CD1c-positive myeloid dendritic cell (primary cell): ENCODE results near the gene PXMP2.

Experiments
- DNase-seq: peaks from one replicate; pipeline ENCODE4 v3.0.0-alpha.2; 2016; ENCODE audit errors: extremely low spot score

PXMP2 gene

DNA sequence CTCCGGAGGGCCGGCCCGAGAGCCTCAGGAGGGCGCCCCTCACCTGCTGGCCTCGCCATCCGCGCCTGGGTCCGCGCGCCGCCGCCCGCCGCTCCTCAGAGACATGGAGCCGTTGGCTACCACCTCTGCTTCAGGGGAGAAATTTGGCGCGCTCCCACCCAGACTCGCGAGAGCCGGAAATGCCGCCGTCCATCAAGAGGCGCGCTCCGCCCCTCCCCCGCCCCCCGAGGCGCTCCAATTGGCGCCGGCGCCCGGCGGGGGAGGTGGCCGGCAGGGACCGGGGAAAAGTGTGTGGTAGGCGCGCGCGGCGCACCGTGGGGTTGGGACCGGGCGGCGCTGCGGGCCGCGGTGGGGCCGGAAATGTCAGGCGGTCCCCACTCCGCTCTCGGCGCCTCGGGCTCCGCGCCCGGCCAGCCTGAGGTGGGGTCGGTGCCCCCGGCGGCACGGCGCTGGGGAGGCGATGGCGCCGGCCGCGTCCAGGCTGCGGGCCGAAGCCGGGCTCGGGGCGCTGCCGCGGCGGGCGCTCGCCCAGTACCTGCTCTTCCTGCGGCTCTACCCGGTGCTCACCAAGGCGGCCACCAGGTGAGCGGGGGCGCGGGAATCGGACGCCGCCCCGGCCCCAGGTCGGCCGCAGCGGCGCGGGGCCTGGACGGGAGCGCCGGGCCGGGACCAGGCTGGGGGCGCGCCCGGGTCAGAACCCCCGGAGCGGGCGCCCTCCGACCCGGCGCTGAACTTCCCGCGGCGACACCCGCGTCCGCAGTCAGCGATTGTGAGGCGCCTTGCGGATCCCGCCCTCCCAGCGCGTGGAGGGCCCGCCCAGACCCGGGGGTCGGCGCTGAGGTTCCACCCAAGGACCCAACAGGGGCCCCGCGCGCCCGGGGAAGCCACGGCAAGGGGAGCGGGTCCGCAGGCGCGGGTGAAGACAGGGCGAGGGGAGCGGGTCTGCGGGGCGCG is at the start of gene PXMP2, which contains the start of gene POLE:
Gene PXMP2, plus strand, starts transcription at position 377 of the 954 bp plus-strand sequence. Its CDS starts 84 bp downstream, at position 461.
Gene POLE, minus strand, starts transcription at position 132 of the 954 bp plus-strand sequence. Its CDS starts 27 bp downstream, at position 105.
- DNase-seq: peak; percentile 98

DNA sequence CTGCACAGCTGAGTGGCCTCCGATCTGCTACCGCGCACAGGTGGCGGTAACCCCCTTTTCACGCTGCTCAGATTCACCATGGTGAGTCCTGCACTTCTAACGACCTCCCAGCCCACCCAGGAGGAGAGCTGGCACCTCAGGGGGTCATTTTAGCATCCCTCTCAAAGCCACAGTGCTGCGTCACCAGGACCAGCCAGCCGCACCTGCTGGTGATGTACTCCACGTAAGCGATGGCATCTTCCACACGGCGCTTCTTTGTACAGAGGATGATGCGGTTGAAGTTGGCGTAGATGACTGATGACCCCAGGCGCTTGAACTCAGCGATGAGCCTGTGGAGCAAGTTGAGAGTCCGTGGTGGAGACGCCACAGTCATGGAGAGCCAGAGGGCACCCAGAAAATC is 49.6 kb upstream of the PXMP2 start:
- DNase-seq: no peak

GRCh38 chr12:132638541-132639408 is 48.6 kb upstream of the PXMP2 start:
- DNase-seq: no peak

DNA sequence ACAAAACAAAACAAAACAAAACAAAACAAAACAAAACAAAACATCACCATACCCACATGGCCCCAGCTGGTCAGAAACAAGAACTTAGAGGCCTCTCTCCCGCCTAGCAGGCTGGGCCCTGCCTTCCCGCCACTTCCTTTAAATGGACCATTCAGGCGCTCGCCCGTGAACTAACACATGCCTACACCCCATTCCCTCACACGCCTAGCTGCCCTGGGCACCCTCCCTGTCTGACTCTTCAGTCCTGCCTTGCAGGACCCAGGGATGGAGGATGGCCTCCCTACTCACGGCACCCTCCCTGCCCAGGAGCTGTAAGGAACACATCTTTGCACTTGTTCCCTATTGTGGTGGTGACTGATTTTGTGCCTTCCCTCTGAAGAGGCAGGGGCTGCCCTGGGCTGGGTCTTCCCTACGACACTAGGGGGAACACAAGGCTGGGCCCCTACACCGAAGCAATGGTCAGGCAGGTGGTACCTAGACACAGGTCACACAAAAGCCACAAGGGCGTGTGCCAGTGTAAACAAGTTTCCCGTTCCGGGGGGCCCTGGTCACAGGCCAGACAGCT is 47.3 kb upstream of the PXMP2 start:
- DNase-seq: no peak

GRCh38 chr12:132640936-132641335 is 46.5 kb upstream of the PXMP2 start:
- no peak for DNase-seq

DNA sequence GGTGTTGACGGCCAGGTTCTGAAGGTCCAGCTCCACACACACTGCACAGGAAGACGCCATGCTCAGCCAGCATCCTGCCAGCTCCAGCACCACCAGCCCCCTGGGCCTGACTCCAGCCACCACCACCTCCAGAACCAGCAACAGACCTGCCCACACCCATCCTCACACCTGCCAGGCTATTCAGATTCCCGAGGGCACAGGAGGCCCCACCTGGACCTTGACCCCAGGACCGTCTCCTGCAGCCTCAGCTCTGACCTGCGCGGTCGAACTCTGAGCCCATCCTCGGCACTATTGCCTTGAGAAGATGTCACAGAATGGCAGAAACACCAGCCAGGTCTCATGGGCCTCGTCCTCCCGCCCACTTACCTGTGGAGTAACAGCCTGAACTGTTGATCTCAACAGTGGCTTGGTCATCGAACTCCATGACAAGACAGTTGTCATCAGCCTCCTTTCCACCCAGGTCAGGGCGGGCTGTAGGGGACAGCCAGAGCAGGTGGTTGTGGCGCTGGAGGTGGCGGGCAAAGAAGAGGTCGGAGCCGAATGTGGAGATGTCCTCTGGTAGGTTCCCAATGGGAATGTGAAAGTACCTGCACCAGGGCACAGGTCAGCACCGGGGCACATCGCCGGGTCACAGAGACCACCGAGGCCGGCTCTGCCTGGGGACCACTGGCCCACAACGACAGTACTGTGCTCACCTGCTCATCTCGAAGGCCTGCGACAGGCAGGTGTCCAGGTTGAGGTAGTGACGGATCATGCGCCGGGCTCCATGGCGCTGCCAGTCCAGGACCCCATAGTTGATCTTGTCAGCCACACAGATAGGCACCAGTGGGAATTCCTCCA is 45.4 kb upstream of the PXMP2 start:
- no peak for DNase-seq

GRCh38 chr12:132642846-132643835 is 44.2 kb upstream of the PXMP2 start:
- no peak for DNase-seq

DNA sequence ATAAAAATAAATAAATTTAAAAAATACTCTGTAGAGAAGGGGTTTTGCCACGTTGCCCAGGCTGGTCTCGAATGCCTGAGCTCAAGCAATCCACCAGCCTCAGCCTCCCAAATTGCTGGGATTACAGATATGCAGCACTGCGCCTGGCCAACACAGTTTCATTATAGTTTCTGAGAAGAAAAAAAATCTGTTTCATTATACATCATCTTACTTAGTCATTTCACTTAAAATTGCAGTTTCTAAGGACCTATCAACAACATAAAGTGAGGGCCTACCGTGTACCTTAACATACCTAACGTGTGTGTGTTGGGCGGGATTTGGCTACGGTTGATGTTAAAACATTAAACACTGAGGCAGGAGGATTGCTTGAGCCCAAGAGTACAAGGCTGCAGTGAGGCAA is 40.5 kb upstream of the PXMP2 start:
- DNase-seq: no peak

DNA sequence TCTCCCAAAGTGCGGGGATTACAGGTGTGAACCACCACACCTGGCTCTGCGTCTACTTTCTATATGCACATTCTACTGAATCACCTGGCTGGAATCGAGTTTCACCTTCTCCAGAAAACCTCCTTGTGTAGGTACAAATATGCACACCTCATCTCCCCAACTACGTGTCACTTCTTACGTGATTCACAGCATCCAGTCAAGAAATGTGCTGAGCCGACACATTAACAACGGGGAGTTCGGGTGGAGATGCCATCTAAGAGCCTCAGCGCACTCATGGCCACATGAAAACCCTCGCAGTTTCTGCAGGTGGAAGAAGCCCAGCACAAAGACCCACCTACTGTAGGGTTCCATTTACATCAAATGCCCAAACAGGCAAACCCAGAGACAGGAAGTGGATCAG is 39.5 kb upstream of the PXMP2 start:
- no peak for DNase-seq

DNA sequence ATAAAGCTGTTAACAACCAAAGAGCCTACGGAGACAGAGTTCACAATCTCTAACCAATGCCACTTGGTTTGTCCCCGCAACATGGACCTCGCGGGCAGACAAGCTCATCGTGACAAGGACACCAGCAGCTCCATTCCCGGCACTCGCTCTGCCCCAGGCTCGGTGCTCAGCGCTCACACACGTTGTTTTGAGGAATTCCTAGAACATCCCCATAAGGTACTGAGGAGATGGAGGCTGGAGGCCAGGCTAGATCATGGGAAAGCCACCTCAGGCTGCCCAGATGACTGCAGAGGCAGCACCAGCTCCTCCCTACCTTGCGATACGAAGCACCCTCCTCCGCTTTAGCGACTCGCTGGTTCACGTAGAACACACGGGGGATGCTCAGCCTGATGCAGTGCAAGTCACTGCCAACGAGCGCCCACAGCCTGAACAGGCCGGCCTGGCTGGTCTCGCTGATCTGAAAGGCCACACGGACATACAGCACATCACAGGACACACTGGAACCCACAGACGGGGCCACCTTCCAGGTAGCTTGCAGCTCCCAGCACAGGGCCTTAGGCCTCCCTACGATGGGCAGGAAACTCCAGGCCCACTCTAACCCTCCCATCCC is 38.7 kb upstream of the PXMP2 start:
- DNase-seq: no peak

GRCh38 chr12:132649226-132649945 is 38.0 kb upstream of the PXMP2 start:
- no peak for DNase-seq

- no peak for DNase-seq
Observed at GRCh38 chr12:132651444-132652100, 35.8 kb upstream of the PXMP2 start.

- no peak for DNase-seq
Observed at GRCh38 chr12:132653567-132654290, 33.7 kb upstream of the PXMP2 start.

DNA sequence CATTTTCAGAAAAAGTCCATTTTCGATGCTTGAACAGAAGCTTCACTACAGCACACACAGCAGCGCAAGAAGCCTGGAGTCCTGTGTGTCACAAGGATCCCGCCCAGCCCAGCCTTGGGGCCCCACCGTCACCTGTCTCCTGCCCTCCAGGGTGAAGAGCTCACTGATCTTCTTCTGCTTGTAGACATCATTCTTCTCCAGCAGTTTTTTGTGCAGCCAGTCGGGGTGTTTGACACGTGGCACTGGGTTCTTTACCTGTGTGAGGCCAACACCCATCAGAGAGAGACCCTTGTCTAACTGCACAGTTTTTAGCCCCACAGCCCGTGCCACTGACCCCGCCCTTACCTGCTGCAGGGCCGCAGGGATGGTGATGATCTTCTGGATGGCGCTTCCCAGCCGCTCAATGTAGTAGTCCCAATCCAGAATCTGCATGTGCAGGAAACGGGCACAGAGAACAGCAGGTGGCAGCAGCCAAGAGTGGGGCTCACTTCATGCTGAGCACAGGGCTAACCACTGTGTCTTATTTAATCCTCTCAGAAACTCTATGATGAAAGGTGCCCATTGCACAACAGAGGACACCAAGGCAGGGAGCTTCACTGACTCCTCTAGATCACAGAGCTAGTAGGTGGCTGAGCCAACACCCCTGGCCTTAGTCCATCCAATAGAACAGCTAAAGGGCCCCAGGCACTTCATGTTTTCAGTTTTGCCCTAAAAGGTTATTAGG is 30.2 kb upstream of the PXMP2 start:
- no peak for DNase-seq

DNA sequence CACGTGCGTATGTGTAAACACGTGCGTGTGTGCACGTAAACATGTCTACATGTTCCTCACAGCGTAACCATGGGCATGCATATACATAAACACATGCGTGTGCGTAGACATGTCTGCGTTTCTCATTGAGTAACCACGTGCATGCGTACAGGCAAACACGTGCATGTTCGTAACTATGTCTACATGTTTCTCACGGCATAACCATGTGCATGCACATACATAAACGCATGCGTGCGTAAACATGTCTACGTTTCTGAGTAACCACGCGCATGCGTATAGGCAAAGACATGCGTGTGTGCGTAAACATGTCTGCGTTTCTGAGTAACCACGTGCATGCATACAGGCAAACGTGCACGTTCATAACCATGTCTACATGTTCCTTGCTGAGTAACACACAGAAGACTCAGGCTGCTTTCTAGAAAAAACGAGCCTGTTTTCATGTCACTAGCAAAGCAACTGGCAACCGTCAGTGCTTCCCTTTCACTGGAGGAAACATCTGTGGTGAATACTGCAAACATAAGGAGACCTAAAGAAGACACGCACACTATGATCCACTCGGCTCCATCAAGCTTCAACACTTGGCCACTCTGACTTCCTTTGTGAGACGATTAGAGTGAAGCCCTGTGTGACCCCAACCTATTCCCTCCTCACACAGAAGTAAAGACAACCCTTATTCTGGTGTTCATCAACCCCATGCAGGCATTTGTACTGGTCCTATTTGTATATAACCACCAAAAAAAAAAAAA is 29.1 kb upstream of the PXMP2 start:
- no peak for DNase-seq

DNA sequence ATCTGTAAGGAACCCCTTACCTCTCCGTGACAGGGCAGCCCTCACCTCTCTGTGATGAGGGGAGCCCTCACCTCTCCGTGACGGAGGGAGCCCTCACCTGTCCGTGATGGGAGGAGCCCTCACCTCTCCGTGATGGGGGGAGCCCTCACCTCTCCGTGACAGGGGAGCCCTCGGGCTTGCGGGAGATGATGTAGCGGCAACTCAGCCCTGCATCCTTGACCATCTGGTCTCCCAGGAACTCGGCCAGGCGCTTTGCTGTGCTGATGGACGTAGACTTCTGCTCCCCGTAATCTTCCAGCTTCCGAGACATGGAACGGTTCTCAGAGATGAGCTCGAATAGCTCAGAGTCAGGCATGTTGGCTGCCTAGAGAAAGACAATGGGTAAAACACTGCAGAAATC is 28.2 kb upstream of the PXMP2 start:
- DNase-seq: no peak
